ENCODE measurements around the gene SERINC3.

DNA sequence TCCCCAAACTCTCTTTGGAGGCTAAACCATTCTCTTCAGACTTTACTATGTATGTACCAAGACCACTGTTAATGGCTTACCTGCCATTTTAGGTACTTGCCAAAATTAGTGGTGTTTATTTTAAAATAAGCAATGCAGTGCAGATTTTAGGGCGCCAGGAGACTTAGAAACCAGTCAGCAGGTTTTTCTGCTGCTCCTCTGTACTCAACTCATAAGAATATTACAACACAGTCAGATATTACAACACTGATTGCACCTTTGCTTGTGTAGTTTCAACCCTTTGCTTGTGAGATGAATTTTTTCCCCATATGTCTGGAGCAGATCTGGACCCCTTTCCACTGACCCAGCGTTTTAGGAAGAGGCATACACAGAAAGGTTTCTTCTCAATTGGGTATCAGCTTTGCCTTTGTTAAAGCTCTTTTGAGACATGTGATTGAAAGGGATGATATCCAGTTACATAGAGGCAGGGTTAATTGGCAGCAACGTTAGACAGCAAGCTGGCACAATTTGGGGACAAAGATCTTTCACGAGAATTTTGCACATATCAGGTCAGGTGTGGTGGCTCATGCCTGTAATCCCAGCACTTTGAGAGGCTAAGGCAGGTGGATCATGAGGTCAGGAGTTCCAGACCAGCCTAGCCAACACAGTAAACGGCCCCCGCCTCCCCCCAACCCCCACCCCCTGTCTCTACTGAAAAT, 40.0 kb downstream of the SERINC3 start:
- TF ChIP-seq, protein P1, sequence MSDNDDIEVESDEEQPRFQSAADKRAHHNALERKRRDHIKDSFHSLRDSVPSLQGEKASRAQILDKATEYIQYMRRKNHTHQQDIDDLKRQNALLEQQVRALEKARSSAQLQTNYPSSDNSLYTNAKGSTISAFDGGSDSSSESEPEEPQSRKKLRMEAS (IDR thresholded peaks at IDR 0.05; ENCODE audit: insufficient read depth, insufficient read length) = no peak
- TF ChIP-seq, protein P2, sequence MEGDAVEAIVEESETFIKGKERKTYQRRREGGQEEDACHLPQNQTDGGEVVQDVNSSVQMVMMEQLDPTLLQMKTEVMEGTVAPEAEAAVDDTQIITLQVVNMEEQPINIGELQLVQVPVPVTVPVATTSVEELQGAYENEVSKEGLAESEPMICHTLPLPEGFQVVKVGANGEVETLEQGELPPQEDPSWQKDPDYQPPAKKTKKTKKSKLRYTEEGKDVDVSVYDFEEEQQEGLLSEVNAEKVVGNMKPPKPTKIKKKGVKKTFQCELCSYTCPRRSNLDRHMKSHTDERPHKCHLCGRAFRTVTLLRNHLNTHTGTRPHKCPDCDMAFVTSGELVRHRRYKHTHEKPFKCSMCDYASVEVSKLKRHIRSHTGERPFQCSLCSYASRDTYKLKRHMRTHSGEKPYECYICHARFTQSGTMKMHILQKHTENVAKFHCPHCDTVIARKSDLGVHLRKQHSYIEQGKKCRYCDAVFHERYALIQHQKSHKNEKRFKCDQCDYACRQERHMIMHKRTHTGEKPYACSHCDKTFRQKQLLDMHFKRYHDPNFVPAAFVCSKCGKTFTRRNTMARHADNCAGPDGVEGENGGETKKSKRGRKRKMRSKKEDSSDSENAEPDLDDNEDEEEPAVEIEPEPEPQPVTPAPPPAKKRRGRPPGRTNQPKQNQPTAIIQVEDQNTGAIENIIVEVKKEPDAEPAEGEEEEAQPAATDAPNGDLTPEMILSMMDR (IDR thresholded peaks at IDR 0.05; ENCODE audit: extremely low read depth in 1 of 2, insufficient read depth in 1 of 2, low read depth in 1 of 2, low read length in 2 of 2) = no peak
- TF ChIP-seq MYC (IDR thresholded peaks at IDR 0.05; ENCODE audit: low read depth, low read length) (no peak), POLR2A (IDR thresholded peaks at IDR 0.05; ENCODE audit: low read depth, low read length) (no peak), POLR2AphosphoS5 (IDR thresholded peaks at IDR 0.05; ENCODE audit: insufficient read depth, low read depth, low read length) (no peak), GATA2 (IDR thresholded peaks at IDR 0.05; ENCODE audit: insufficient read depth, insufficient read length, low read depth, low read length) (no peak), FOS (IDR thresholded peaks at IDR 0.05; ENCODE audit: borderline replicate concordance, insufficient read depth, low read length) (no peak), EZH2 (IDR thresholded peaks at IDR 0.05; ENCODE audit: borderline replicate concordance, low read depth, low read length, severe bottlenecking) (no peak), JUN (IDR thresholded peaks at IDR 0.05; ENCODE audit: borderline replicate concordance, insufficient read depth, insufficient read length, low read depth) (no peak)

All from endothelial cell of umbilical vein (primary cell).